ENCODE results near the gene NGDN. TPM values are rescaled to one million over a fixed set of nuclear protein-coding genes. Genes with fewer than 3 reads are reported as not detected.

NGDN gene
- total RNA-seq, 1 donor from 2014 or later: 48.6 TPM

DNA sequence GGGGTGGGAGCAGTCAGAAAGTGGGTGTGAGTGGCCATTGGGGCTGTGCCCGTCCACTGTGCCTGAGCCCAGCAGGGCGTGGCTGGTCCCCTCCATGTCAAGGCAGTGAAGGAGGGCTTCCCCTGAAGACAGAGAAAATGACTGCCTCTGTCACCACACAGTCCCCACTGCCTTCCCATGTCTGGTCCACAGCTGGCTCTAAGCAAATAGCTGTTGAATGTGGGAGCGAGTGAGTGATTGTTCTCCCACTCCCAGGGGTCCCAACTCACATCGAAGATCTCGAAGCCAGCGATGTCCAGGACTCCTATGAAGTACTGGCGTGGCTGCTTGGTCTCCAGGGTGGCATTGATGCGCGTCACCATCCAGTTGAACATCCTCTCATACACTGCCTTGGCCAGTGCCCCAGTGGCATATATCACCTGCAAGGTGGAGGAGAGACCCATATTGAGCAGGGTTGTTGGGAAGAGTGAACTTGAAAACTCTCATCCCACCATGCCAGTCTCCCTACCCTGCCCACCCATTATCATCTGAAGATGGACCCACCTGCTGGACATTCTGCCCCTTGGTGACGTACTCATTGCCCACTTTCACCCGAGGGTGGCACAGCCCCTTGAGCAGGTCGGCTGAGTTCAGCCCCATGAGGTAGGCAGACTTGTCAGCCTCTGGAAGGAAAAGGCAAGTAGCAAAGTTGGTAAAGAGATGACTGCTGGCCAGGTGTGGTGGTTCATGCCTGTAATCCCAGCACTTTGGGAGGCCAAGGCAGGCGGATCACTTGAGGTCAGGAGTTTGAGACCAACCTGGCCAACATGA, 40.6 kb upstream of the NGDN start:
- Mint-ChIP-seq H3K9me3 (ENCODE audit: low read depth) (no peaks in the 10 kb centered on the region), H3K4me3 (ENCODE audit: low read depth) (no peak overlapping the region), H3K27ac (no peak overlapping the region), H3K4me1 (ENCODE audit: low read depth) (no peaks in the 10 kb centered on the region), H3K27me3 (peaks cover 37% of the 10 kb centered on the region), H3K36me3 (ENCODE audit: insufficient read depth) (no peaks in the 10 kb centered on the region)
- TF ChIP-seq, protein P1, sequence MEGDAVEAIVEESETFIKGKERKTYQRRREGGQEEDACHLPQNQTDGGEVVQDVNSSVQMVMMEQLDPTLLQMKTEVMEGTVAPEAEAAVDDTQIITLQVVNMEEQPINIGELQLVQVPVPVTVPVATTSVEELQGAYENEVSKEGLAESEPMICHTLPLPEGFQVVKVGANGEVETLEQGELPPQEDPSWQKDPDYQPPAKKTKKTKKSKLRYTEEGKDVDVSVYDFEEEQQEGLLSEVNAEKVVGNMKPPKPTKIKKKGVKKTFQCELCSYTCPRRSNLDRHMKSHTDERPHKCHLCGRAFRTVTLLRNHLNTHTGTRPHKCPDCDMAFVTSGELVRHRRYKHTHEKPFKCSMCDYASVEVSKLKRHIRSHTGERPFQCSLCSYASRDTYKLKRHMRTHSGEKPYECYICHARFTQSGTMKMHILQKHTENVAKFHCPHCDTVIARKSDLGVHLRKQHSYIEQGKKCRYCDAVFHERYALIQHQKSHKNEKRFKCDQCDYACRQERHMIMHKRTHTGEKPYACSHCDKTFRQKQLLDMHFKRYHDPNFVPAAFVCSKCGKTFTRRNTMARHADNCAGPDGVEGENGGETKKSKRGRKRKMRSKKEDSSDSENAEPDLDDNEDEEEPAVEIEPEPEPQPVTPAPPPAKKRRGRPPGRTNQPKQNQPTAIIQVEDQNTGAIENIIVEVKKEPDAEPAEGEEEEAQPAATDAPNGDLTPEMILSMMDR (IDR thresholded peaks at IDR 0.05; ENCODE audit: unreplicated experiment): no peak
- DNase-seq (ENCODE audit: low spot score, unreplicated experiment): no peak

DNA sequence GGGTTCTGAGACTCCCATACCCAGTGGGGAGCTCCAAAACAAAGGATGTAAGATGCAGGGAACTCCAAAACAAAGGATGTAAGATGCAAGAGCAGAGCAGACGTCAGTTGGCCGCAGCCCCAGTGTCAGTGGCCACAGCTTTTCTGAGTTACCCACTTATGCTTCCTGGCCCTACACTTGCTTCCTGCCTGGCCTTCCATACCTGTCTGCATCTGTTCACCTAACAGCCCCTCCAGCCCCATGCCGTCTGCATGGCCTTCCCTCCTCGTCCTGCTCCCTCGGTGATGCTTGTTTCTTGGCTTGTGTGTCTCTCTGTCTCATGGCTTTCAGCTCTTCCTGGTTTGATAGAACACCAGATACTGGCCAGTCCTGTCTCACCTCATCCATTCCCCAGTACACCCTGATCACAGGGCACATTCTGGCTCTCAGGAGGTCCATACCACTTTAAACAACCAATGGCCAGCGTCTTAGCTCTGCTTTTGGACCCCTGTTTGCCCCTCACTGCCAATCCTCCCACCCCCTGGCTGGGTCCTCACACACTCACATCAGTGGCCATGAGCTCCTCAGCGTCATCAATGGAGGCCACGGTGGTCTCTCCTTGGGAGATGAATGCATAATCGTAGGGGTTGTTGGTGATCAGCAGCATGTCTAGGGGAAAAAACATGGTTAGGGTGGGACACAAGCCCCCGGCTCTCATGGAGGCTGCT, 39.3 kb upstream of the NGDN start:
- TF ChIP-seq, protein P1 (IDR thresholded peaks at IDR 0.05; ENCODE audit: unreplicated experiment): no peak
- Mint-ChIP-seq H3K36me3 (ENCODE audit: insufficient read depth) (no peaks in the 10 kb centered on the region), H3K4me3 (ENCODE audit: low read depth) (no peak overlapping the region), H3K4me1 (ENCODE audit: low read depth) (peaks cover under 1% of the 10 kb centered on the region), H3K27ac (no peak overlapping the region), H3K27me3 (peaks cover 39% of the 10 kb centered on the region), H3K9me3 (ENCODE audit: low read depth) (no peaks in the 10 kb centered on the region)
- no peak for DNase-seq (ENCODE audit: low spot score, unreplicated experiment)

DNA sequence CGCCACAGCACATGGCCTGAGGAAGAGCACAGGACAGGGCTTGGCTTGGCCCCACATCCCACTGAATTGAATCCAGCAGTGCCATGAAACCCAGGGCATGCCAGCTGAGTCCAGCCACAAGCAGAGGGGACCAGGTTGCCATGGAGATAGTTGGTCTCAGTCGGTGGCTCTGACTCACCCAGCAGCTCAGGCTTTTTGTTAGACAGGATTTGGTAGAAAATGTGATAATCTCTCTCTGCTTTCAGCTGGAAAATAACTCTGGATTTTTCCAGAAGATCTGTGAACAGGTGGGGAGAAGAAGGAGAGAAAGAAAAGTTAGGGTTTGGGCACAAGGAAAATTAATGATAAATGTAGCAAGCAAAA, 38.8 kb upstream of the NGDN start:
- Mint-ChIP-seq H3K27me3 (peaks cover 39% of the 10 kb centered on the region), H3K9me3 (ENCODE audit: low read depth) (no peaks in the 10 kb centered on the region), H3K4me1 (ENCODE audit: low read depth) (peaks cover 5% of the 10 kb centered on the region), H3K27ac (no peak overlapping the region), H3K36me3 (ENCODE audit: insufficient read depth) (no peaks in the 10 kb centered on the region), H3K4me3 (ENCODE audit: low read depth) (no peak overlapping the region)
- TF ChIP-seq, protein P1 (IDR thresholded peaks at IDR 0.05; ENCODE audit: unreplicated experiment): no peak
- no peak for DNase-seq (ENCODE audit: low spot score, unreplicated experiment)

DNA sequence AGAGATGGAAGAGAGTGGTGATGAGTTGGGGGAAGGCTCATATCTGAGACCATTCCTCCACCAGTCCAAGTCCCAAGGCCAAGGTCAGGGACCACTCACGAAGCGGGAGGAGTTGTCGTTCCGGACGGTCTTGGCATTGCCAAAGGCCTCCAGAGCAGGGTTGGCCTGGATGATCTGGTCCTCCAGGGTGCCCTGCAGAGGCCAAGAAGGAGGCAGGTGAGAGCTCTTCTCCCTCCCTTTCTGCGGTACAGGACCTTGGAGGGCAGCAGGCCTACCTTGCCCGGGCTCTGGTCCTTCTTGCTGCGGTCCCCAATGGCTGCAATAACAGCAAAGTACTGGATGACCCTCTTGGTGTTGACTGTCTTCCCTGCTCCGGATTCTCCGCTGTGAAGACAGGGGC, 38.0 kb upstream of the NGDN start:
- H3K4me1 Mint-ChIP-seq (ENCODE audit: low read depth): peaks cover 12% of the 10 kb centered on the region
- peaks cover 39% of the 10 kb centered on the region for H3K27me3 Mint-ChIP-seq
- TF ChIP-seq, protein P1 (IDR thresholded peaks at IDR 0.05; ENCODE audit: unreplicated experiment): no peak
- no peaks in the 10 kb centered on the region for H3K9me3 Mint-ChIP-seq (ENCODE audit: low read depth)
- no peak overlapping the region for H3K27ac Mint-ChIP-seq
- no peaks in the 10 kb centered on the region for H3K36me3 Mint-ChIP-seq (ENCODE audit: insufficient read depth)
- no peak for DNase-seq (ENCODE audit: low spot score, unreplicated experiment)
- H3K4me3 Mint-ChIP-seq (ENCODE audit: low read depth): no peak overlapping the region

DNA sequence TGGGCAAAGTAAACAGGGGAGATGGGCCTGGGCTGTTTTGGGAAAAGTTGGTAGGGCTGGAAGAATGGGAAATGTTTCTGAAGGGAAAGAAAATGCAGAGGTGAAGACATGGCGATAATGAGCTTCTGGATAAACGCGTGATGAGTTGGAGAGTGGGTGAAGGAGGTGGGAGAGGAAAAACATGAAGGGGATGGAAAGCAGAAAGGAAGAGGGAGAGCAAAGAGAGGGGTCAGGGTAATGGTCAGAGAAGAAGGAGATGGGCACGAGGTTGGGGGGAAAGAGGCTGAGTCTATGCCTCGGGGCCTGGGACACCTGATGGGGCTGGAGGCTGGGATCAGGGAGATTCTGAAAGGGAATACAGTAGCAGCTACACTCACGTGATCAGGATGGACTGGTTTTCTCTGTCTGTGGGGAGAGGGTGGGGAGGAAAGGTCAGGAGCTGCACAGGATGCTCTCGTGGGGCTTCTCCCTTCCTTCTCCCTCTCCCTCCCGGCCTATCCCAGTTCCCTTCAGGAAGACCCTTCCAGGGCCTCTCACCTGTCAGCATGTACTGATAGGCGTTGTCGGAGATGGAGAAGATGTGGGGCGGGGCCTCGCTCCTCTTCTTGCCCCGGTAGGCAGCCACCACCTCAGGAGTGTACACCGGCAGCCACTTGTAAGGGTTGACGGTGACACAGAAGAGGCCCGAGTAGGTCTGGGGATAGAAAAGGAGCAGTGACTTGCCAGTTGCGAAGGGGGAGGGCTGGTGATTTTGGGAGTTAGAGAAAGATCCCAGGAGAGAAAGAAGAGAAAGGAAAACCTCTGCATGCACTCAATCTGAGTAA, 37.2 kb upstream of the NGDN start:
- H3K9me3 Mint-ChIP-seq (ENCODE audit: low read depth): no peaks in the 10 kb centered on the region
- H3K27ac Mint-ChIP-seq: peak overlapping the region; percentile 47
- DNase-seq (ENCODE audit: low spot score, unreplicated experiment): no peak
- TF ChIP-seq, protein P1 (IDR thresholded peaks at IDR 0.05; ENCODE audit: unreplicated experiment): no peak
- H3K36me3 Mint-ChIP-seq (ENCODE audit: insufficient read depth): no peaks in the 10 kb centered on the region
- H3K27me3 Mint-ChIP-seq: peaks cover 39% of the 10 kb centered on the region
- H3K4me3 Mint-ChIP-seq (ENCODE audit: low read depth): no peak overlapping the region
- H3K4me1 Mint-ChIP-seq (ENCODE audit: low read depth): peaks cover 17% of the 10 kb centered on the region
